Raji (cell line): Measurements from ENCODE around the gene SORCS3.

Source experiments
- POLR2A ChIP-seq: IDR thresholded peaks from 2 replicates; pipeline ENCODE4 v1.6.1; 2011; ENCODE audit warnings: low read depth, low read length, control low read depth; ENCODE audit not compliant: insufficient read depth

Gene SORCS3

DNA sequence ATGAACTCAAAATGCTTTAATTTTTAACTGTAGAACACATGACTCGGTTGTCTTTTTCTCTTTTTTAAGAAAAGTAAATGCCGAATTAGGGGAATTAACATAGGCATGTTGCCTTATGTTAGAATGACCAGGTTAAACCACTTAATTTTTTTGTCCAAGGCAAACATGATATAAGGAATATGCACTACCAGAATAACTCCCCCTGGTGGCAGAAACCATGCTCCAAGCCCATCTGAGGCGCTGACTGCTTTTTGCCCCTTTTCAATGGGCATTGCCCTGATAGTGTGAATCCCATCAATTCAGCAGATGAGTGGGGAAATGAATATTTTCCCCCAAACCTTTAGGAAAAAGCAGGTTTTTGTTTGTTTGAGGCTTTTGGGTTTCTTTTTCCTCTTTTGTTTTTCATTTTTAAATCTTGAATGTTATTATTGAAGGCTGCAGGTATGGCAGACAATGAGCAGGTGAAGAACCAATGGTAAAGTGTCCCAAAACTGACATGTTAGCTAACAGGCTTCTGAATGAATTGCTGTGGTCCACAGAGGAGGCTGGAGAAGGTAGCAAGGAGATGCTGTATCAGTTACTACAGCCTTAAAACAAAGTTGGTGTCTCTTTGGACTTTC lies 284.3 kb downstream of the SORCS3 start:
- no peak for TF ChIP-seq POLR2A

- TF ChIP-seq POLR2A: no peak
These were observed 287.6 kb downstream of the SORCS3 start for GRCh38 chr10:104928734-104929133.

DNA sequence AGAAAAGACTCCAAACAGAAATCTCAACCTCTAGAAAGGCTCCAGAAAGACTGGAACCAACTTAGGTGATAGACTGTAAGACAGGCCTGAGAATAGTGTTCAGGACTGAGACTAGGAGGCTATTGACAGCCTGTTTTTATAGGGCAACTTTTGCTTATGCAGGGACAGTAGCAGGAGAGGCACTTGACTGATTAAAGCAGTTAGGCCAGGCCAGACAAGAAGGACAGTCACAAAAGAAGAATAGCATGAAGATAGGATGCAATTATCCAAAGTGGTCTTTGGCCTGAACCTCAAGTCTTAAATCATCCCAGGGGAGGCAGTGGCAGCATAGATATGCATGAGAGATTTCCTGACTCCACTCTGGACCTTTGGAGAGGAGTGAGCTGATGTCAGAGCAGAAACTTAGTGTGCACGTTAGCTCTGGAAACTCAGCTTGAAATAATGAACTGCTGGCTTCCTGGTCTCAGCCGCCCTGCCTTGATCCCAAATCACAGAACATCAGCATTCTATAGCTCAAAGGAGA lies 290.6 kb downstream of the SORCS3 start:
- no peak for TF ChIP-seq POLR2A

DNA sequence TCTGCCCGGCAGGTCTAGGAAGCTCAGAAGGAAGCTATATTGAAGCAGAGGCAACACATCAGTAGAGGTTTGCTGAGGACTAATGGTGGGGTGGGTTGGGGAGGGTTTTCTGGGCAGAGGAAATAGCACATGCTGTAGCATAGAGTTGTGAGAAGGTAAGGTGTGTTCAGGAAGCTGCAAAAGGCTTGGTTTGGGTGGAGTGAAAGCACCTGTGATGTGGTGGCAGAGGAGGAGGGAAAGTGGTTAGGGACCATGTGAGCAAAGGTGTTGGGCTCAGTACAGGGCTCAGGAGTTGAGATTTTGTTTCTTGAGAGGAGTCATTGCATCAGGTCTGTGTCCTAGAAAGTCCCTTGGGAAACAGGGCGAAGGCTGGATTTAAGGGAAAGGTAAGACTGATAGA lies 294.6 kb downstream of the SORCS3 start:
- no peak for TF ChIP-seq POLR2A

DNA sequence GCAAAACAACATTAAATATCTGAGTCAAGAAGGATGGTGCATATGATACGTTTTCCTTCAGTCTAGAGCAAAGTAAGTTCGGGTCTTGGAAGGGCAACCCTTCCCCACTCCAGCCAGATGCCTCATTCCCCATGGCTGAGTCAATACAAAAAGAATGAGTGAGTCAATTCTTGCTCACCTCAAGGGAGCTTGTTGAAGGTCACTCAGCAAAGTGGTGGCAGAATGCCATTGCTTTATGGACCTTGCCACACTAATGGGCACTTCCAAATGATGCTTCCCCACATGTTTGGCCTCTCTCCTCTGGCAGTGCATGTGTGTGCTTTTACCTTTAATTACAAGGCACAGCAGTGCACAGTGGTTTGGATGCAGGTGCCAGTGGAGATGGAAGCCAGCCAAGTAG lies 296.5 kb downstream of the SORCS3 start:
- no peak for TF ChIP-seq POLR2A

DNA sequence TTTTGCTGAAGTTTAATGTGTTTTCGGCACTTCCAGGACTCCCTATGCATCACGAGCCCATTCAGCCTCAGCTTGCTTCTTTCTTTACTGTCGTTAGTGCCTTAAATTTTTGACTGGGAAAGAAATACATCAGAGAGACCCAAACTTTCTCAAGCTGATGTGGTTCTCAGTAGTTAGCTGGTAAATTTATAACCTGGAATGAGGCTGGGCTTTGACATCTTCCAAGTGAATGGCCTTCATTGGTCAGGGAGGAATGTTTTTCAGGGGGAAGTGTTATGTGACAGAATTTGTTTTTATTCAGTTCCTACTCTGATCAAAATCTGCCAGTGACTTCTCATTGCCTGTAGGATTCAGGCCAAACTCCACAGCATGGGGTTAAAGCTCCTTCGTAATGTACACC lies 296.9 kb downstream of the SORCS3 start:
- no peak for TF ChIP-seq POLR2A

GRCh38 chr10:104941662-104942061 lies 300.6 kb downstream of the SORCS3 start:
- no peak for TF ChIP-seq POLR2A

GRCh38 chr10:104947314-104947713 lies 306.2 kb downstream of the SORCS3 start:
- no peak for TF ChIP-seq POLR2A

- no peak for TF ChIP-seq POLR2A
These were observed 316.2 kb downstream of the SORCS3 start for GRCh38 chr10:104957178-104957841.

- no peak for TF ChIP-seq POLR2A
These were observed 325.6 kb downstream of the SORCS3 start for GRCh38 chr10:104966563-104967297.

DNA sequence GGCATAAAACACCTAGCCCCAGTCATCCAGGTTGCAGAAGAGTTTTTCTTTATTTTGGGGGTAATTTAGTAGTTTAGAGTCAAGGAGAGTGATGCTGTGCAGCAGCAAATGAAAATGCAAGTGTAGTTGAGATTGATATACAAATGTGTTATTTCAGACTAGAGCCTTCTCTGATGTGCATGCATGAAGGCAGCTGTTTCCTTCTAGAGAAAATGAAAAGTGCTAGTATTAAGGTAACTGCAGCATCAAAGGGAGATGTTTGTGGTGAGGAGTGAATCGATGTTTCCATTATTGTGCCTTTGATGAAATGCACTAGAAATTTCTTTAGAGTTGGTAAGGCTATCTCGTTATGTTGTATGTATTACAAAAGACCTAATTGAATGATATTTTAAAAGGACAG lies 339.3 kb downstream of the SORCS3 start:
- no peak for TF ChIP-seq POLR2A

DNA sequence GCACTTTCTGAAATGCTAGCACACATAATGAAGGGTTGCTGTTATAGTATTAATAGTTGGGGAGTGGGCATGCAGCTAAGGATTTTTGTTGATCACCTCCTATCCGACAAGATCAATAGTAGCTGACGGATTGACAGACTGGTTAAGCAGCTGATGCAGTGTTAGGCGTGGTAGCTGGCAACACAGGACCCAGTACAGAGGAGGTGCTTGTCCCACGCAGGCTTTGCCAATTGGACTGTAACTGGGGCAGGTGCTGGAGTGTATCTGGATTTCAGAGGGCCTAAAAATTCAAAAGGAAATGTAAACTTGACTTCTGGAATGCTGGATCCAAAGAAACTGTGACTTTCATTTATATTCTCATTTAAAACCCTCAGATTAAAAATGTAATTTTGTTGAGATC lies 340.9 kb downstream of the SORCS3 start:
- TF ChIP-seq POLR2A: no peak

GRCh38 chr10:104988686-104989085 lies 347.6 kb downstream of the SORCS3 start:
- TF ChIP-seq POLR2A: no peak

- no peak for TF ChIP-seq POLR2A
These were observed 348.8 kb downstream of the SORCS3 start for GRCh38 chr10:104989880-104990279.

DNA sequence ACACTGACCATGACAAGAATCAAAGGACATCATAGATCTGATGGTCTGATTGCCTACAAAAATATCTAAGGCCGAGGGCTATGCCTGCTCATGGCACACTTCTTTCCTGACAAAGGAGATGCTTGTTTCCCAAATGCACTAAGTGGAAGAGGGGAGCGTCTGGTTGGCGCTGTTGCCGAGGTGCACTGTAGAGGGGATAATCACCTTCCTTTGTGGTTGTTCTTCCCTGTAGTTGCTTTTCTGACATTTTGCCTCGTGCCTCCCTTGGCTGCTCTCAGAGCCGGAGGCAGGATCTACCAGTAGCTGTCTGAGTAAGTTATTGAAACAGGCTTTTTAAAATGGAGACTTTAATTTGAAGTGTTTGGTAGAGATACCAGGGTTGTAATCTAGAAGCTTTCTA lies 352.0 kb downstream of the SORCS3 start:
- TF ChIP-seq POLR2A: no peak

DNA sequence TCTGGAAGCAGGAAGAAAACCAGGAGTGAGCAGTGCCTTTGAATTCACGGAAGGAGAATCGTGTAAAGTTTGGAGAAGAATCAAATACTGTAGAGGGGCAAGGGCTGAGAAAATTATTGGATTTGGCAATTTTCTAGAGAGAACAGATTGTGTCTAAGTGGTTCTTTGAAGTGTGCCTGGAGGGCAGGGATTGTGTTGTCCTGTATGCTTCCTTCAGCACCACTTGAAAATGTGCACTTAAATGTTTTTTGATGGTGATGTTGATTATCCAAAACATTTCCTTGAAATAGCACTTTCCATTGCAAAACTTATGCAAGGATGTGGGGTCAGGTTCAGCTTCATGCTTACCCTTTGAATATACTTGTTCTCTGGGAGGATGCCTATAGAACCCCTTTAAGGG lies 360.2 kb downstream of the SORCS3 start:
- no peak for TF ChIP-seq POLR2A
